IMR-90 (cell line): Measurements from ENCODE around the gene RAP1A. TPM values are rescaled to one million over a fixed set of nuclear protein-coding genes. Genes with fewer than 3 reads are reported as not detected.
A peak's percentile ranks its signal among the peaks of the same experiment; 100 is the strongest.

Experiments
- ATAC-seq: fragments of 200-7000 bp; cut with Tn5 transposase; 2 replicates; pipeline ENCODE4 v1.9.1; 2020; ENCODE audit warnings: low read depth, mild to moderate bottlenecking, moderate library complexity
- BruUV-seq: library from RNA; stranded (reverse); fragments of 400-500 nt; replicated peaks from 2 replicates; lab custom pipeline; 2021; lab: Mats Ljungman, UMichigan
- CTCF ChIA-PET: fragments of 300-600 bp; formaldehyde crosslinking; extraction: SDS; loops from one replicate; lab custom pipeline; 2021; ENCODE audit warnings: antibody characterized with exemption; lab: Yijun Ruan, JAX
- POLR2A ChIA-PET: fragments of 300-600 bp; sonication (Branson Sonifier 250); formaldehyde crosslinking; loops from one replicate; lab custom pipeline; 2022; ENCODE audit warnings: antibody characterized with exemption; ENCODE audit not compliant: unreplicated experiment; lab: Charles Lee
- DNase-seq: peaks from one replicate; pipeline ENCODE4 v3.0.0; 2013
- H2AFZ ChIP-seq: replicated peaks from 2 replicates; pipeline ENCODE3; 2013; ENCODE audit warnings: low read length, mild to moderate bottlenecking; ENCODE audit not compliant: poor library complexity
- H2AK5ac ChIP-seq: 2 replicates; pipeline ENCODE4 v1.6.1; 2013; ENCODE audit warnings: low read depth, low read length, inconsistent platforms
- H2AK9ac ChIP-seq: replicated peaks from 2 replicates; pipeline ENCODE3; 2013; ENCODE audit warnings: mild to moderate bottlenecking, low read depth, low read length, moderate library complexity; ENCODE audit not compliant: poor library complexity
- H2BK120ac ChIP-seq: 2 replicates; pipeline ENCODE4 v1.6.1; 2013; ENCODE audit warnings: low read depth, low read length, inconsistent platforms
- H2BK15ac ChIP-seq: 3 replicates; pipeline ENCODE4 v1.6.1; 2013; ENCODE audit warnings: low read depth, low read length, inconsistent platforms
- H2BK20ac ChIP-seq: 2 replicates; pipeline ENCODE4 v1.6.1; 2013; ENCODE audit warnings: low read depth, mild to moderate bottlenecking, inconsistent platforms, low read length, moderate library complexity
- H2BK5ac ChIP-seq: 2 replicates; pipeline ENCODE4 v1.6.1; 2013; ENCODE audit warnings: mild to moderate bottlenecking, low read depth, low read length, inconsistent platforms; ENCODE audit not compliant: poor library complexity, severe bottlenecking
- H3K14ac ChIP-seq: replicated peaks from 2 replicates; pipeline ENCODE4 v1.6.1; 2013; ENCODE audit warnings: low read depth, low read length, inconsistent platforms
- H3K18ac ChIP-seq: 2 replicates; pipeline ENCODE4 v1.6.1; 2013; ENCODE audit warnings: low read depth, low read length, control low read depth
- H3K23ac ChIP-seq: 2 replicates; pipeline ENCODE4 v1.6.1; 2013; ENCODE audit warnings: low read depth, low read length, inconsistent platforms
- H3K27ac ChIP-seq: 2 replicates; pipeline ENCODE4 v1.5.1; 2013; ENCODE audit warnings: mild to moderate bottlenecking, control low read depth, low read length; ENCODE audit not compliant: insufficient read depth
- H3K27me3 ChIP-seq: 2 replicates; pipeline ENCODE4 v1.6.1; 2013; ENCODE audit warnings: low read length; ENCODE audit not compliant: control insufficient read depth, insufficient read depth
- H3K36me3 ChIP-seq: 2 replicates; pipeline ENCODE4 v1.6.1; 2013; ENCODE audit warnings: low read length, mixed read lengths; ENCODE audit not compliant: control insufficient read depth, insufficient read depth
- H3K4ac ChIP-seq: 2 replicates; pipeline ENCODE4 v1.6.1; 2013; ENCODE audit warnings: low read depth, low read length, inconsistent platforms
- H3K4me1 ChIP-seq: 2 replicates; pipeline ENCODE4 v1.6.1; 2013; ENCODE audit warnings: low read length, mixed read lengths; ENCODE audit not compliant: control insufficient read depth, insufficient read depth
- H3K4me2 ChIP-seq: 2 replicates; pipeline ENCODE4 v1.6.1; 2013; ENCODE audit warnings: low read depth, mild to moderate bottlenecking, control low read depth, low read length, moderate library complexity
- H3K4me3 ChIP-seq: 2 replicates; pipeline ENCODE4 v1.5.1; 2013; ENCODE audit warnings: low read depth, mild to moderate bottlenecking, control low read depth, low read length, moderate library complexity; ENCODE audit not compliant: insufficient read depth
- H3K56ac ChIP-seq: 2 replicates; pipeline ENCODE4 v1.6.1; 2013; ENCODE audit warnings: low read length, inconsistent platforms; ENCODE audit not compliant: insufficient read depth; ENCODE audit errors: extremely low read depth
- H3K79me1 ChIP-seq, 2 experiments: 2 replicates each; pipeline ENCODE4 v1.6.1; 2013; ENCODE audit warnings: low read length in 2 of 2, inconsistent platforms in 1 of 2, low read depth in 1 of 2
- H3K9ac ChIP-seq: 2 replicates; pipeline ENCODE4 v1.6.1; 2013; ENCODE audit warnings: low read depth, low read length, control low read depth
- H3K9me1 ChIP-seq: 2 replicates; pipeline ENCODE4 v1.6.1; 2013; ENCODE audit warnings: low read length, inconsistent platforms; ENCODE audit not compliant: insufficient read depth
- H3K9me3 ChIP-seq: 2 replicates; pipeline ENCODE4 v1.6.1; 2013; ENCODE audit warnings: low read length; ENCODE audit not compliant: control insufficient read depth, insufficient read depth
- H4K20me1 ChIP-seq: 2 replicates; pipeline ENCODE4 v1.6.1; 2013; ENCODE audit warnings: low read length, inconsistent platforms; ENCODE audit not compliant: insufficient read depth
- H4K5ac ChIP-seq: 2 replicates; pipeline ENCODE4 v1.6.1; 2013; ENCODE audit warnings: mild to moderate bottlenecking, low read depth, low read length, control low read depth
- H4K8ac ChIP-seq, 2 experiments: 2 replicates each; pipeline ENCODE4 v1.6.1; 2013; ENCODE audit warnings: low read depth in 2 of 2, low read length in 2 of 2, control low read depth in 1 of 2, inconsistent platforms in 1 of 2
- H4K91ac ChIP-seq: 2 replicates; pipeline ENCODE4 v1.6.1; 2013; ENCODE audit warnings: low read depth, low read length, inconsistent platforms; ENCODE audit not compliant: insufficient read depth
- CEBPB ChIP-seq: IDR thresholded peaks from 2 replicates; pipeline ENCODE4 v1.6.1; 2012; ENCODE audit warnings: low read depth, low read length, improper control_type of control experiment
- CTCF ChIP-seq: conservative IDR thresholded peaks from 2 replicates; pipeline ENCODE4 v1.5.1; 2012; ENCODE audit warnings: mild to moderate bottlenecking, low read depth, low read length, improper control_type of control experiment
- MAFK ChIP-seq: IDR thresholded peaks from 2 replicates; pipeline ENCODE4 v1.6.1; 2012; ENCODE audit warnings: low read depth, low read length, improper control_type of control experiment
- NFE2L2 ChIP-seq: fragments of 150-350 bp; IDR thresholded peaks from 2 replicates; pipeline ENCODE4 v1.6.1; 2016; ENCODE audit warnings: low read depth, mild to moderate bottlenecking, low read length
- POLR2A ChIP-seq: IDR thresholded peaks from 2 replicates; pipeline ENCODE4 v1.6.1; 2012; ENCODE audit warnings: mild to moderate bottlenecking, low read depth, low read length
- RAD21 ChIP-seq: IDR thresholded peaks from 2 replicates; pipeline ENCODE4 v1.6.1; 2012; ENCODE audit warnings: low read length, improper control_type of control experiment
- SMC3 ChIP-seq: fragments of 150-350 bp; IDR thresholded peaks from 2 replicates; pipeline ENCODE4 v1.6.1; 2016; ENCODE audit warnings: low read depth, mild to moderate bottlenecking, antibody characterized with exemption, low read length, moderate library complexity
- WGBS, 2 experiments: methylation state at CpG; one replicate each; pipeline versions ENCODE4 v1.1.5 to v1.1.7; 2013; ENCODE audit warnings: missing lambda C conversion rate in 2 of 2; ENCODE audit not compliant: insufficient read length in 1 of 2; ENCODE audit errors: extremely low coverage in 2 of 2; 5-methylcytosine and 5-hydroxymethylcytosine counted together
- dilution Hi-C: fragments of 300-500 bp; cut with HindIII; formaldehyde crosslinking; loops from one replicate; pipeline ENCODE4 v1.14.3; 2018; ENCODE audit warnings: low sequenced_read_pairs; ENCODE audit not compliant: unreplicated experiment
- in situ Hi-C: fragments of 300-500 bp; cut with MboI; formaldehyde crosslinking; loops from 3 replicates; pipeline ENCODE4 v1.14.3; 2019; ENCODE audit warnings: low sequenced_read_pairs, inconsistent platforms, mixed read lengths
- intact Hi-C: fragments of 100-400 bp; cut with micrococcal nuclease; formaldehyde crosslinking; loops from 2 replicates; pipeline ENCODE4 v1.10.0; 2022
- polyA plus RNA-seq, 3 experiments: library from polyadenylated mRNA; depleted of rRNA; stranded (reverse); fragments of >200 nt; gene quantifications; 2 replicates each; pipeline ENCODE4 v1.2.3, GENCODE V29; 2012; ENCODE audit warnings: low replicate concordance in 1 of 3
- total RNA-seq: library from RNA; depleted of rRNA; stranded (reverse); fragments of >200 nt; gene quantifications from 2 replicates; pipeline ENCODE4 v1.2.3, GENCODE V29; 2012

The RAP1A gene
- total and polyA plus RNA-seq, 2 of the 4 experiments (the other 2 are of a cell fraction): 18.1 to 43.6 TPM

- Histone ChIP-seq H3K4me3 (no peak overlapping the region), H2BK5ac (no peak overlapping the region), H2BK120ac (no peak overlapping the region), H3K9me1 (no peaks in the 10 kb centered on the region; the same call in 1 of the 2 replicates), H4K5ac (no peak overlapping the region), H3K36me3 (no peaks in the 10 kb centered on the region), H2AK5ac (no peak overlapping the region), H4K91ac (no peak overlapping the region), H2BK20ac (no peak overlapping the region), H3K4me1 (peaks cover 8% of the 10 kb centered on the region), H3K23ac (no peak overlapping the region), H3K79me1 (peaks cover 22 to 56% of the 10 kb centered on the region in 2 experiments), H2AFZ (no peak overlapping the region), H2AK9ac (no peak overlapping the region), H3K27ac (no peak overlapping the region), H3K18ac (no peak overlapping the region), H4K8ac (no peak overlapping the region), H3K27me3 (no peaks in the 10 kb centered on the region), H3K9ac (no peak overlapping the region), H3K4ac (no peak overlapping the region), H3K56ac (no peak overlapping the region), H2BK15ac (no peak overlapping the region), H3K9me3 (no peaks in the 10 kb centered on the region), H4K20me1 (peaks cover 25% of the 10 kb centered on the region; the same call in 1 of the 2 replicates), H3K4me2 (no peak overlapping the region; the same call in 1 of the 2 replicates), H3K14ac (peak overlapping the region; percentile 22; the same call in 1 of the 2 replicates)
- no CpG with 5 or more reads among the region's 5 CpGs for WGBS, 2 experiments
- no TSS peak for BruUV-seq
- intact Hi-C loops (loop anchor here (1.0 kb wide), 3 partner anchors 113 to 175 kb away; no protein-coding TSS in a partner anchor), in situ Hi-C loops (no loop called here), dilution Hi-C loops (no loop called here)
- ChIA-PET POLR2A (no interaction called here), CTCF (no interaction called here)
- peak; percentile 66 for DNase-seq
- TF ChIP-seq CEBPB (0 out of 2 replicates have a peak, but pooled peaks have one; percentile 40), POLR2A (0 out of 2 replicates have a peak, but pooled peaks have one; percentile 19), SMC3 (peak; percentile 93), RAD21 (peak; percentile 86), CTCF (peak; percentile 72), NFE2L2 (no peak), MAFK (no peak)
- peak; percentile 72 for ATAC-seq
Measured at GRCh38 chr1:111656086-111657017, 36.8 kb downstream of the RAP1A start.
